KBM-7 (cell line): ENCODE data around the gene RPLP2.
A peak's percentile ranks its signal among the peaks of the same experiment; 100 is the strongest.

Experiments used
- DNase-seq: peaks from one replicate; pipeline ENCODE4 v3.0.0-alpha.2; 2015
- in situ Hi-C: fragments of 300-500 bp; cut with MboI; formaldehyde crosslinking; loops from 2 replicates; pipeline ENCODE4 v1.14.3; 2020; ENCODE audit warnings: low sequenced_read_pairs, low pct_unique_long_range_greater_than_20kb, mixed read lengths

The RPLP2 gene

DNA sequence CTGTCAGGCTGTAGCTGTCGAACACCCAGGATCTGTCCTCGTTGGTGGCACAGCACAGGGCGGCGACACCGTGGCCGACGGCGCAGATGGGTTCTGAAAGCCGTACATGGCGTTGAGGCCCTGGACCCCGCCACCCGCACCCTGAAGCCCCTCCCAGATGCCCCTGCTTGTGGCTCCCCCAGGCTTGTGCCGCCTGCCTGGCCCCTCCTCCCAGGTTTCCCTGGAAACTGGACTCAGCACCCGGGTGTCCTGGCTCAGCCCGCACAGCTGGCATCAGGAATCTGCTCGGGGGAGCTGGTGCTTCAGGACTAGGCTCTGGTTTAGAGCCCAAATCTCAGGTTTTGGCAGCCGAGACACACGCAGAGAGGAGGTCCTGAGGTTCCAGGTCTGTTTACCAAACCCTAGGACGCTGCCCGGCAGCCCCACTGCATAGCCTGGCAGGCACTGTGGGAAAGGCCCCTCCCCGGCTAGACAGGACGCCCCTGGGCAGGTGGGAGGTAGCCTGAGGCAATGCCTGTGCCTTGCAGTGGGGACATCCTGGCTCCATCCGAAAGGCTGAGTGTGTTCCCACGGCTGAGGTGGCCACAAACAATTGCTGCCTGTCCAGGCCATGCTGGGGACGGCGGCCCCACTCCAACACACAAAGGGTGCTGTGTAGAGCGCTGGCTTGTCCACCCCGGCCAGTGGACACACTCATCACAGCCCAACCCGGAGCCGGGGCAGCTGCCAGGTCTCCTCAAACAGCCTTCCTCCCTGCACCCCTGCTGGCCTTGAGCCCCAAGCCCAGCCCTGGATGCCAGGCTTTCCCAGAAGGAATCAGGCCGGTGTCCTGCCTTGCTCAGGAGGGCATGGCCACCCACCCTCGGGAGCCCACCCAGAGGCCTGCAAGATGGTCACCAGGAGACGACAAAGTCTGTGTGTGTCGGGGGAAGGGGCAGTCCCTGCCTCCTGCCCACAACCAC lies 37.1 kb upstream of the RPLP2 start:
- in situ Hi-C loops, result no loop called here
- DNase-seq, result no peak

DNA sequence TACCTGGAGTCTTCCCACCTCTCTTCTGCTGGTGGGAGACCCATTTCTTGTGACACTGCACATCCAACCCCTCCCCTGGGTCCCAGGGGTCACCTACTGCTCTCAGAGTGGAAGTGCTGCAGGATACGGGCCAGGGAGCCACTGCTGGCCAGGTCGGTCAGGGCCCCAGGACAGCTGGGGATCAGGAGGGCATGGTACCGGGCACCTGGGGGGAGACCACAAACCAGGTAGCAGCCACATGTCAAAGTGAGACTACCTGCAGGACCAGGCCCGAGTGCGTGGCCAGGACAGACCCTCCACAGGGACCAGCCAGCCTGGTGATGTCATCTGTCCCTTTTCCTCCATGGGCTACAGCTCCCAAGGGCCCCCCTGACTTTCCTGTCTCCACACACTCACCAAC lies 36.3 kb upstream of the RPLP2 start:
- in situ Hi-C loops, result no loop called here

DNA sequence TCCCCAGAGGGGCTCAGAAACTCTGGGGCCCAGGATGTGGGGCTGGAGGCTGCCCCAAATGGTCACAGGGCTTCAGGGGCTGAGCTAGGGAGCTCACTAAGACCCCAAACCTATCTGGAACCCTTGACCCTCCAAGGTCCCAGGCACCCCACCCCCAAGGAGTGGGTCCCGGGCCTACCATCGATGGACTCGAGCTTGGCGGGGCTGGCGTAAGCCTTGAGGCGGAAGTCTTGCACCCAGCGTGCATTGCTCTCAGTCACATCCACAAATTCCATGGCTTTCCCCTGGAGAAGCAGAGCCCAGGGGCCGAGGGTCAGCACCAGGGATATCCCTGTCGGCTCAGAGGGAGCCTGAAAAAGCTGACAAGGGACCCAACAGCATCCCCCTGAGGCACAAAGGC lies 35.9 kb upstream of the RPLP2 start:
- in situ Hi-C loops, result no loop called here

More for the DNA sequence above, 36.3 kb upstream of the RPLP2 start:
- no peak for DNase-seq

DNA sequence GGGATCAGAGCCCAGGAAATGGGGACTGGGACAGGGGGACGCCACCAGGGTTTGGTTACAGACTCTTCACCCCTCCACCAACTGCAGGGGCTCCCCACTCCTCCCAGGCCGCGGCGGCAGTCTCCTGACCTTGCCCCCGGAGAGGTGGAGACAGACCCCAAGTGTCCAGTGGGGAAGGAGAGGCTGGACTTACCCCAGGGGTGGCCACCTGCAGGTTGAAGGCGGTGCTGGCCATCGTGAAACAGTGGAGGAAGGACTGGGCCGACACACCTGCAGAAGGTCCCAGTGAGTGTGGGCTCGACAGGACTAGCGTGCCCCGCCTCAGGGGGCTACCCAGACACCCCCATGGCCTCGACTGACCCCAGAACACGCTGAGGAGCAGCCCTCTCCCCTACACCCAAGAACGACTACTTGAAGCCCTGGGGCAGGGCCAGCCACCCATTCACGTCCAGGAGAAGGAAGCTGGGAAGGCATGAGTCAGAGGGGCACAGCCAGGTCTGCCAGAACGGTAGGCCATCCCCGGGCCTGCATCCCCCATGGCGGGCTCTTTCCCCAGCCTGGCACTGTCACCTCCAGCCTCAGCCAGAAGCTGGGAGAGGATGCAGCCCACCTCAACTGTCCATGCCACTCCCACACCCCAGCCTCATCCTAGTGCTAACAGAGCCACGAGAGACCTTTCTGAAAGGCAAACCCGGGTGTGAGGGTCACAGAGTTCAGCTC lies 34.7 kb upstream of the RPLP2 start:
- no peak for DNase-seq
- in situ Hi-C loops, result no loop called here

More for the DNA sequence above, 35.9 kb upstream of the RPLP2 start:
- no peak for DNase-seq

DNA sequence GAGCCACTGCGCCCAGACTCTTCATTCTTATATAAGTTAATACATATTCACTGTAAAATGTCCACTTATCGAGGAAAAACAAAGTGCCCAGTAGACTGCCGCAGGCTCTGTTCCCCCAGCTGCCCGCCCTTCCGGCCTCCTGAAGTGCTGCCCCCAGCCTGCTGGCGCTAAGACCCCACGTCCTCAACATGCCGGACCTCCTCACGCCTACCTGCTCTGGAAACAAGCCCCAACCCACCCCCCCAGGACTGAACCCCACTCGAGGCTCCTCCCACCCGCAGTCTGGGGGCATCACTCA lies 33.6 kb upstream of the RPLP2 start:
- no peak for DNase-seq
- in situ Hi-C loops, result no loop called here

DNA sequence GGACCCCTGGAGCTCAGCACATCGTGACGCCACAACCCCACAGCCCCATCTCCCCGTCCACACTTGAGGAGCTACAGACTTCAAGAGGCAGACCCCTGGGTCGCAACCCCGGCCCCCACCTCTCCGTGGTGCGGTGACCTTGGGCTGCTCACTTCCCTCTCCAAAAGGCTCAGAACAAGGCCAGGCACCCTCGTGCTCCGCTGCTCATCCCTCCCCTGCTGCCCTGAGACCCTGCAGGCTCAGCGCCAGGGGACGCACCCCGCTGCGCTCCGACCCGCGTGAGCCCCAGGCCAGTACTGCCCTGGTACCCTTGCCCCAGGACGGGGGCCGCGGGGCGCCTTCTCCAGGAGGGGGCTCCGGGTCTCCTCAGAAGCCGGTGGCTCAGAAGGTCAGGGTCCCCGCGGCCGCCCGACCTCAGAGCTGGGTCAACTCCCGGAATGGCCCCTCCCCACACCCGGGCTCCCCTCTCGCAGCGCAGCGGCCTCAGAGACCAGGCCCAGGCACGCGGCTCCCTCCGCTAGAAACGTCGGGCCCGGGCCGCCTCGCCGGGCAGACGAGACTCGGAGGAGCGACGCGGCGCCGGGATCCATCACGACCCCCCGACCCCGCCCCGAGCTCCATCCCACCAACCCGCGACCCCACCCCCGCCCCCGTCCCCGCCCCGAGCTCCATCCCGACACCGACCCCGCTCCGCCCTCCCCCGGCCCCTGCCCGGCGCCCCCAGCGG lies 33.0 kb upstream of the RPLP2 start:
- peak; percentile 52 for DNase-seq
- in situ Hi-C loops, result no loop called here

DNA sequence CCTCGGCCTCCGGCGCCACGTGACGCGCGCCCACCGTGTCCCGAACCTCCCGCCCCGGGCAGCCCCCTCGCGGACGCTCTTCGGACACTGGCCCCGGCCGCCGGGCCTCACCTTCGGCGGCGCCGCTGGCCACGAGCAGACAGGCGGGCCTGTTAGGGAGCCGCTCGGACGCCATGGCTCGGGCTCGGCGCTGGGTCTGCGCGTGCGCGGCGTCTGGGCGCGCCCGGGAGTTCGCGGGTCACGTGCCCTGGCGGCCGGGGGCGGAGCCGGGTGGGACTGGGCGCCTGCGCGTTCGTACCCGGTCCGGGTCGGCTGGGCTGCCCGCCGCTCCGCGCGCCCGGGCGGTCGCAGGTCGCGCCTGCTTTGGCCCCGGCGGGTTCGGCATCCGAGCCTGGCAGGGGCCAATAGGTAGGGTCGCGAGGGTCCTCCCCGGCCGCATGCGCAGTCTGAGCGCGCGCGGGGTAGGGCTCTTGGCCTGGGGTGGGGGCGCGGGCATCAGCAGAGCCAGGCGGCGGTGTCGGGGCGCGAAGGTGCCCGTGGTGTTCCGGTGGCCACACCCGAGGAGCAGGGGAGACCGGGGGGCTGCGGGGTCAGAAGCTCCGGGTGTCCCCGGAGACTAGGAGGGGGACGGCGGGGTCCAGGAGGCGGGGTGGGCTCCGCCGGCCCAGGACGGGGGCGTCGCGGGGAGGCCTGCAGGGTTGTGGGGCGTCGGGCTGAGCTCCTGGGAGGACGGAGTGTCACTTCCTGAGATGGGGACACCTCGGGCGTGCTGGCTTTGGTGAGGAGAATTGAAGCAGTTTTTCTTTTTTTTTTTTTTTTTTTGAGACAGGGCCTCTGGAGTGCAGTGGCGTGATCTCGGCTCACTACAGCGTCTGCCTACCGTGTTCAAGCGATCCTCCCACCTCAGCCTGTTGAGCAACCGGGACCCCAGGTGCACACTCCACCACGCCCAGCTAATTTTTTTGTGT lies 32.2 kb upstream of the RPLP2 start, which contains the start of gene GATD1:
TSS of gene GATD1 (minus strand) at position 200 of the 968 bp plus-strand sequence. CDS start at position 175, 25 bp downstream.
- in situ Hi-C loops, result no loop called here
- peak; percentile 78 for DNase-seq

DNA sequence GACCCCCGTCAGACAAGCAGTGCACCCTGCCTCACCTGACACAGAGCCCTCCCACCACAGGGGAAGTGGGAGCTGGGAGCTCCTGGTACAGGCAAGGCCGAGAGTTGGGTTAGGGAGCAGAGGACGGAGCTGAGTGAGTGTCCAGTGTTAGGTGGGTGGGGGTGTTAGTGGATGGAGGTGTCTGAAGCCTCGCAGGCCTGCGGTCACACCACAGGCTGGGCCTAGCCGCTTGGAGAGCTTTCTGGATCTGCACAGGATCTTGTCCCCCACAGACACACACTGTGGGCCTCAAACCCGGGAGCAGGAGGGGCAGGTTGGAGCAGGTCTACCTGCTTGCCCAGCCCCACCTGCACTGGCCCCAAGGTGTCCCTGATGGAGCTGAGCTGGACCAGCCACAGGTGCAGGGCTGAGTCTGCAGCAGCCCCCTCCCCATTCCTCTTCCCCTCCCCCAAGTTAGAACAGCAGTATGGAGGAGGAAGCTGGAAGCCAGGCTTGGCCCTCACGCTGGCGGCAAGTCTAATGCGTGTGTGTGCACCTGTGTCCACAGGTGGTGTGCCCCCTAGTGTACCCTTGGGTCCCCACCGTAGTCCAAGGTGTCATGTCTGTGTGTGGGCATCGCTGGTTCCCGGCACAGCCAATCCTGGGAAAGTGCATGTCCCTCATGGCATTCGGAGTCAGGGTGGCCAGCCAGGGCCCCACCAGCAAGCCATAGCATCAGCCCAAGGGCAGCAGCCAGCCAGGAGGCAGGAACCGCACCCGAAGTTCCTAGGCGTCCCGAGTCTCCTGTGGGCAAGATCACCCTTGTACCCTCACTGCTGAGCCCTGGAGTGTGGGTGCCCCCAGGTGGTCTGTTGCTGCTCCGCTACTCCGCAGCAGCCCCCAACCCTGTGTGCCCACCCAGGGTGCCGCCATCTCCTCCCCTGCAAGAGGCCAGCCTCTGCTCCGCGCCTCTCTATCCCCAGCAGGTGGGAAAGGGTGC lies 30.5 kb upstream of the RPLP2 start:
- in situ Hi-C loops, result no loop called here

DNA sequence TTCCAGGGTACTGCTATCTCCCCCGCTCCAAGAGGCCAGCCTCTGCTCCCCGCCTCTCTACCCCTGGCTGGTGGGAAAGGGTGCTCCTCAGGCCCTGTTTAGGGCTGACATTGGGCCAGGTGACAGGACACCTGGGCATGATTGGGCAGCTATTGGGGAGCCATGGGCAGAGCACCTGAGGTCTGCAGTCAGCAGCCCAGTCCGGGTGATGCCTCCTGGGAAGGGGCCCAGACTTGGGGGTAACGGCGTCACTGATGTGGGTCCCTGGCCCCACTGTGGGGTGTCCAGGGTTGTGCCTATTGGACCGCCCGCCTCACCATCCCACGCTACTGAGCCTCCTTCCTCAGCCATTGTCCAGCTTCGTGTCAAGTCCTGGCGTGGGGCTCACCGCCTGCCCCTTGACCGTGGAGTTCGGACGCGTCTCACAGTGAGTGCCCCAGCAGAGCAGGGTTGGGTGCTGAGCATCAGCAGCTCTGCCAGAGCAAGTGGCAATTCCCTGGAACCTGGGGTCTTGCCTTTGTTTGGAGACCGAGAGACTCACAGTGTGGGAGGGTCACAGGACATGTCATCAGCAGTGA lies 29.7 kb upstream of the RPLP2 start:
- in situ Hi-C loops, result no loop called here
- no peak for DNase-seq

More for the DNA sequence above, 30.5 kb upstream of the RPLP2 start:
- no peak for DNase-seq

DNA sequence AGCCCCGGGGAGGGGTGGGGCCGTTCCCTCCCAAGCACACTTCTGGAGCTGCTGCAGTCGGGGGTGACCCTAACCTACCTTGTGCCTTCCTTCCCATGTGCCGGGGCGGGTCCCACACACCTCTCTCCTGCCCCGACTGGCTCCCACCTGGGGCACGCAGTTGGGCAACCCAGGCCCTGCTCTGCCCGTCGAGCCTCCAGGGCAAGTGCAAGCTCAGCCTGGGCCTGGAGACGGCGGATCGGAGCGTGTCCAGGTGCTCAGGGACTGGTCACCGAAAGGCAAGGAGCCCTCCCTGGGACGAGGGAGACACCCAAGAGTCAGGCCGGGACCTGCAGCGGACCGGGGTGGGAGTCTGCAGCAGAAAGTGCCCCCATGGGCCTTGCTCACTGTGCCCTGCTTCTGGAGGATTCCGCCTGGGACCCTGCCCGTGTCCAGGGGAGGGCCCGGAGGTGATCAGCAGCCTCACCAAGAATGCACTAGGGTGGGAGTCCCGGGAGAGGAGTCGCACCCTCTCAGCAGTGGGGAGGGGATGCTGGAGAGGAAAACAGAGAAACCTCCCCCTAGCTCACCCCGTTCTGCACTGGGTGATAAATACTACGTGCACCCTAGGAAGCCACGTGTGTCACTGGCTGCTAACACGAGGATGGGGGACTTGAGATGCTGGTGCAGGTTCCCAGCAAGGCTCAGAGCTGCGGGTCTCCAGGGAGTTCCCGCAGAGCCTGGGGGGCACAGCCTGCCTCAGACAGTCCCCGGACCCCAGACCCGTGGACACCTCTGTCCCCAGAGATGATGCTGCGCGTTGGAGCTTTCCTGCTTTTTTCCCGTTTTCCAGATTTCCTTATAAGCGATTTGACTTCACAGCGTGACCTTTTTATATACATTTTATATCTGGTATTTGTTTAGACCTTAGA lies 27.2 kb upstream of the RPLP2 start:
- no peak for DNase-seq
- in situ Hi-C loops, result no loop called here

DNA sequence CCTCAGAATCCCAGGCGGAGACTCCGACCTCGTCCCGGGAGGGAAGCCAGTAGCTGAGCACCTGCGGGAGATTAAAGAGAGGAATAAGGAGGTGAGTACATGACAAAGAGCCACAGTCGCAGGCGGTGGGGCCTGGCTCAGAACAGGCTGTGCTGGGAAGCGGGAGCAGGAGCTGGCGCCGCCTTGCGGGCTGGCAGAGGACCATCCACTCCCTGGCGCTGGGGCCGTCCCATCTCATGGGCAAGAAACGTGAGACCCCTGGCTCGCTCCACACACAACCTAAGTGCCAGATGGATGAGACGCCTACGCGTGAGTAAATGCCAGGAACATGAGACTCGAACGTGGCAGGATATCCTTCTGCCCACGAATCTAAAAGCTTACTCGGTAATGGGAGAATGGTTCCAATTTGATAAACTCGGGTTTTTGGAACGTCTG lies 26.2 kb upstream of the RPLP2 start:
- in situ Hi-C loops, result no loop called here
- DNase-seq, result no peak

DNA sequence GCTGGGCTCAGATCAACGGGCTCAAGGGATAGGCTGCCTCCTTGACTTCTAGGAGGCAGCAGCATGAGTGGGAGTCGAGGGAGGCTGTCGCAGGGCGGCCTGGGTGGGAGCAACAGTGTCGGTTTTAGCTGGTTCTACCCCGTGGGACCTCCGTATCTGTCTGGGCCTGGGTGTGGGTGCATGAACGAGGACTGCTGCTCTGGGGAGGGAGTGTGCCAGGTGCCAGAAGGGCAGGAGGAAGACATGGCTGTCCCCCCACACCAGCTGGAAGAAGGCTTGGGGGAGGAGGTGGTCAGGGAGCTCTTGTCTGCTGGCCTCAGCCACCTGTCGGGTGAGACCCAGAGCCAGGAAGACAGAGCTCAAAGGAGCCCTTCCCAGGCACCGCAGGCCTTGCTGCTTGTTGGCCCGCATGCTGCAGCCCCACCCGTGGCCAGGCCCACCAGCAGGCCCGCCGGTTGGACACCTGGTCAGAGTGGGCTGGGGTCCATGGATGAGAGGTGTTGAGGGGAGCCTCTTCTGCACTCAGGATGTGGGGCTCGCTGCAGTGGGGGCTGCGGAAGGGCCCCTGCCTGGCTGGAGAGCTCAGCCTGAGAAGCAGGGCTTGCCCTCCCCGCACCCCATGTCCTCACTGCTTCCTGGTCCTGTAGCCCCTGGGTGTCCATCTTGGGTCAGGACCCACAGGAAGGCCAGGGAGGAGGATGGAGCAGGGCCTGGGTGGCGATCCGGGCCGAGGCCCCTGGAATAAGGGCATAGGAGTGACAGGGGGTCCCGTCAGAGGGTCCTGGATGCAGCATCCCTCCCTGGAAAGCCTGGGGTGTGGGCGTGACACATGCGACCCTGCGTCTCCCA lies 23.3 kb upstream of the RPLP2 start:
- in situ Hi-C loops, result no loop called here

DNA sequence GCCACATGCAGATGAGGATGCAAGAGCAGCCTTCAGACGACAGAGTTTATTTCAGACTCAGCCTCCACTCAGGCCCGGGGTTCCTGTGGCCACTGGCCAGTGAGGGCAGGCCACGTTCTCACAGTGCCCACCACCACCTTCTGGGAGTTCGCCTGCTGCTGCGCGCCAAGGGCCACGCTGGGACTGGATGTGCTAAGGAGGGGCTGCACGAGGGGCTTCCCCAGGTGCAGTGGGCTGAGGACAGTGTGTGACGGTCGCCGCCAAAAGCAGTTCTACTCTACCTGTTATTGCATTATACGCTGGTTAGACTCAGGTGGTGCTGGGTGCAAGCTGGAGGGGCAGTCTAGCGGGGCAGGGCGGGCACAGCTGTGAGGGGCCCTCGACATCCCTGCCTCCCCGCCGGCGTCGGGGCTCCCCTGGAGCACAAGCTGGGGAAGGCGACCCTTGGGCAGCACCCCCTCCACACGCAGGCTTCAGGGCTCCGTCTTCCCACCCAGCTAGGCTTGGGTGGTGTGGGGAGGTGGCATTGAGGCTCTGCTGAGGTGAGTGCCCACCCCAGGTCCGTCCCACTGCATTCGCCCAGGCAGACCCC lies 22.6 kb upstream of the RPLP2 start:
- in situ Hi-C loops, result no loop called here
- no peak for DNase-seq

More for the DNA sequence above, 23.3 kb upstream of the RPLP2 start:
- DNase-seq, result no peak

DNA sequence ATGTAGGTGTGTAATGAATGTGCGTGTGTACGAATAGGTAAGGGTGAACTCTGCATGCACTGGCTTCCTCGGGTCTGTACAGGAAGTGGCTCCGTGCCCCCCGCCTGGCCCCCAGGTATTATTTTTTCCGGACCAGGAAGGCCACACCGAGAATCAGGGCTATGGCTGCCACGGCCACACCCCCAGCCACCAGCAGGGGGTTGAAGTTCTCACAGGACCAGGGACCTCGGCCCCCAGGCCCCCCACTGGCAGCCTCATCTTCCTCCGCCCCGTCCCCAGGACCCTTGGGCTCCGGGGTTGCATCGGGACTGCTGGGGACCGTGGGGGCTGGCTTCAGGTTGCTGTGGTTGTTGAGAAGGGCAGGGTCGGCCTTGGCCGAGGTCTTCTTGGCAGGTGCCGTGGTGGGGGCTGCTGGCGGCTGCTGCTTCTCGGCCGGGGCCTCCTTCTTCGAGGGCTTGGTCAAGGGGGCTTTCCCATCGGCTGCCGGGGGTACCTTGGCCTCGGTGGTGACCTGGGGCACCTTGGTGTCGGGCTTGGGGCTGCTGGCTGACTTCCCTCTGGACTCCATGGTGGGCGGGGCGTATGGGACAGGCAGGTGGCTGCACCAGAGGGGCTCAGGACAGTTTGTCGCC lies 21.6 kb upstream of the RPLP2 start:
- DNase-seq, result no peak

More for the DNA sequence above, 21.6 kb upstream of the RPLP2 start:
- in situ Hi-C loops, result no loop called here
